Measurements from ENCODE around the gene DGCR2.
"Not testable (repeated sequence)": the region's sequence is repeated elsewhere in the genome, so short reads cannot be mapped to it uniquely, and the experiment has no call there.

Gene DGCR2

GRCh38 chr22:19036229-19036522, 86.0 kb downstream of the DGCR2 start:
- Histone ChIP-seq H3K36me3 (replicated peaks; ENCODE audit: insufficient read depth, low read length) (no peaks in the 10 kb centered on the region), H2AFZ (ENCODE audit: low read length) (no peak overlapping the region), H3K9ac (ENCODE audit: low read length) (no peak overlapping the region), H3K27me3 (replicated peaks; ENCODE audit: insufficient read depth, low read length) (no peaks in the 10 kb centered on the region), H4K20me1 (ENCODE audit: insufficient read depth, low read length) (no peaks in the 10 kb centered on the region), H3K4me2 (ENCODE audit: low read depth, low read length) (no peak overlapping the region), H3K9me3 (replicated peaks; ENCODE audit: insufficient read depth, low read length) (no peaks in the 10 kb centered on the region), H3F3A (ENCODE audit: insufficient read depth, low read length) (no peaks in the 10 kb centered on the region), H3K4me1 (ENCODE audit: low read length) (no peaks in the 10 kb centered on the region), H3K27ac (ENCODE audit: low read length) (no peak overlapping the region), H3K4me3 (ENCODE audit: low read length) (no peak overlapping the region), H3K79me2 (ENCODE audit: low read length) (no peaks in the 10 kb centered on the region), H3K9me2 (replicated peaks; ENCODE audit: insufficient read depth, low read length) (no peaks in the 10 kb centered on the region)
- TF ChIP-seq EZH2 (optimal IDR thresholded peaks at IDR 0.05; ENCODE audit: low read depth, low read length) (no peak), CTCF (IDR thresholded peaks at IDR 0.05; ENCODE audit: low read length) (no peak), EZH2phosphoT487 (IDR thresholded peaks at IDR 0.05; ENCODE audit: low read length) (no peak)
- no peak for DNase-seq

GRCh38 chr22:19035474-19036228, 86.6 kb downstream of the DGCR2 start:
- H3K4me3 ChIP-seq (ENCODE audit: low read length) = no peak overlapping the region
- TF ChIP-seq EZH2 (optimal IDR thresholded peaks at IDR 0.05; ENCODE audit: low read depth, low read length) (no peak), EZH2phosphoT487 (IDR thresholded peaks at IDR 0.05; ENCODE audit: low read length) (no peak), CTCF (IDR thresholded peaks at IDR 0.05; ENCODE audit: low read length) (no peak)
- no peak overlapping the region for H3K4me2 ChIP-seq (ENCODE audit: low read depth, low read length)
- H3K9ac ChIP-seq (ENCODE audit: low read length) = no peak overlapping the region
- H3F3A ChIP-seq (ENCODE audit: insufficient read depth, low read length) = no peaks in the 10 kb centered on the region
- H3K27me3 ChIP-seq (replicated peaks; ENCODE audit: insufficient read depth, low read length) = no peaks in the 10 kb centered on the region
- no peaks in the 10 kb centered on the region for H3K9me3 ChIP-seq (replicated peaks; ENCODE audit: insufficient read depth, low read length)
- H3K36me3 ChIP-seq (replicated peaks; ENCODE audit: insufficient read depth, low read length) = no peaks in the 10 kb centered on the region
- H3K79me2 ChIP-seq (ENCODE audit: low read length) = no peaks in the 10 kb centered on the region
- DNase-seq = no peak
- H3K4me1 ChIP-seq (ENCODE audit: low read length) = no peaks in the 10 kb centered on the region
- no peaks in the 10 kb centered on the region for H3K9me2 ChIP-seq (replicated peaks; ENCODE audit: insufficient read depth, low read length)
- no peaks in the 10 kb centered on the region for H4K20me1 ChIP-seq (ENCODE audit: insufficient read depth, low read length)
- no peak overlapping the region for H3K27ac ChIP-seq (ENCODE audit: low read length)
- no peak overlapping the region for H2AFZ ChIP-seq (ENCODE audit: low read length)

DNA sequence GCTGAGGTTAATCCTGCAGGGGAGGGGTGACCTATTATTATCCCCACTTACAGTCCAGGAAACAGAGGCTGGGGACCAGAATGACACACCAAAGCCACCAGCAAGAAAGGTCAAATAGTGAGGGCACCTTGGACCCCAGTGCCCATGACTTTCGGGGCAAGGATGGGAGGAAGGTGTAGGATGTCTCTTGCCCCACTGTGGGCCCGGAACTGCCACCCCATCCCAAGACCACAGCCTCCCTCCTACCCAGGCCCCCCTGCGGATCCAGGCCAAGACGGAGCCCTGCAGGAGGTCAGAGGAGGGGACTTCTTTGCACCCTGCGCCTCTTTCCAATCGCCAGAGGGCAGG, 87.1 kb downstream of the DGCR2 start:
- H3K9me2 ChIP-seq (replicated peaks; ENCODE audit: insufficient read depth, low read length); H3K36me3 ChIP-seq (replicated peaks; ENCODE audit: insufficient read depth, low read length); H3K27ac ChIP-seq (ENCODE audit: low read length): not testable (repeated sequence)

GRCh38 chr22:19034724-19035120, 87.5 kb downstream of the DGCR2 start:
- not testable (repeated sequence) for H3K9me2 ChIP-seq (replicated peaks; ENCODE audit: insufficient read depth, low read length); H3F3A ChIP-seq (ENCODE audit: insufficient read depth, low read length); H3K9me3 ChIP-seq (replicated peaks; ENCODE audit: insufficient read depth, low read length); H3K4me3 ChIP-seq (ENCODE audit: low read length); H4K20me1 ChIP-seq (ENCODE audit: insufficient read depth, low read length); H3K79me2 ChIP-seq (ENCODE audit: low read length); H2AFZ ChIP-seq (ENCODE audit: low read length); H3K36me3 ChIP-seq (replicated peaks; ENCODE audit: insufficient read depth, low read length); H3K4me1 ChIP-seq (ENCODE audit: low read length); H3K9ac ChIP-seq (ENCODE audit: low read length); H3K4me2 ChIP-seq (ENCODE audit: low read depth, low read length); DNase-seq; H3K27ac ChIP-seq (ENCODE audit: low read length); H3K27me3 ChIP-seq (replicated peaks; ENCODE audit: insufficient read depth, low read length)

More for the DNA sequence above, 87.1 kb downstream of the DGCR2 start:
- H2AFZ ChIP-seq (ENCODE audit: low read length); H3K9ac ChIP-seq (ENCODE audit: low read length); H3K4me2 ChIP-seq (ENCODE audit: low read depth, low read length); H3K27me3 ChIP-seq (replicated peaks; ENCODE audit: insufficient read depth, low read length); DNase-seq; H3K4me3 ChIP-seq (ENCODE audit: low read length); H3F3A ChIP-seq (ENCODE audit: insufficient read depth, low read length); H3K4me1 ChIP-seq (ENCODE audit: low read length); H3K79me2 ChIP-seq (ENCODE audit: low read length); H4K20me1 ChIP-seq (ENCODE audit: insufficient read depth, low read length); H3K9me3 ChIP-seq (replicated peaks; ENCODE audit: insufficient read depth, low read length): not testable (repeated sequence)

DNA sequence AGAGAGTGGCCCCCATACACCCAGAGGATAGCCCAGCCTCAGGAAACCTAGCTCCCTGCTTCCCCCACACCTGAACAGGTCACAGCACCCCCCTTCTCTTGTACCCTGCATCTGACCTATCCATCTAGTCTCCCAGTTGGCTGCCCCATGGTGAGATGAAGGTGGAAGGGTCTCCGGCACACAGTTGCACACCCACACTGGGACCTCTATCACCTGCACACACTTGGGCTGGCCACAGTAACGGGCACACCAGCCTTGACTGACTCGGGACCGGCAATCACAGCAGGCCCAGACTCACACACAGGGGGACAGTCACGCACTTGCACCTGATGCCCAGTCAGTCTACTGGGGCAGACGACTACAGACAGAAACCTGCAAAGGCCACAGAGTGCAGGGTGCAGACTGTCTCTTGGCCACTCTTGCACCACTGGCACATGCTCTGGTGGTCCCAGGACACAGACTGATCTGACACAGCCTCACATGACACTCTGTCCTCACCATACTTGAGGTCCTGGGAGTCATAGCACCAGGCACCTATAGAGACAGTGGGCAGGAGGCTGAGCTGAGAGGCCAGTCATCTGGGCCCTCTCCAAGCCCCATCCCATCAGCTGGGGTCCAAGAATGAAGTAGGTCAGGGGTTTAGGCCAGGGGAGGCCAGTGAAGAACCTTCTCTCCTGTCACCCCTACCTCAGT, 88.0 kb downstream of the DGCR2 start:
- not testable (repeated sequence) for H3K4me2 ChIP-seq (ENCODE audit: low read depth, low read length); H3K27ac ChIP-seq (ENCODE audit: low read length); H3K9ac ChIP-seq (ENCODE audit: low read length); DNase-seq; H3K27me3 ChIP-seq (replicated peaks; ENCODE audit: insufficient read depth, low read length); H3K4me1 ChIP-seq (ENCODE audit: low read length); H3K79me2 ChIP-seq (ENCODE audit: low read length); H4K20me1 ChIP-seq (ENCODE audit: insufficient read depth, low read length); H2AFZ ChIP-seq (ENCODE audit: low read length); H3K36me3 ChIP-seq (replicated peaks; ENCODE audit: insufficient read depth, low read length); H3F3A ChIP-seq (ENCODE audit: insufficient read depth, low read length); H3K4me3 ChIP-seq (ENCODE audit: low read length); H3K9me3 ChIP-seq (replicated peaks; ENCODE audit: insufficient read depth, low read length); H3K9me2 ChIP-seq (replicated peaks; ENCODE audit: insufficient read depth, low read length)

GRCh38 chr22:19033568-19033905, 88.7 kb downstream of the DGCR2 start:
- not testable (repeated sequence) for H3K4me3 ChIP-seq (ENCODE audit: low read length); H3K9me2 ChIP-seq (replicated peaks; ENCODE audit: insufficient read depth, low read length); H3K27ac ChIP-seq (ENCODE audit: low read length); DNase-seq; H3K9me3 ChIP-seq (replicated peaks; ENCODE audit: insufficient read depth, low read length); H3K27me3 ChIP-seq (replicated peaks; ENCODE audit: insufficient read depth, low read length); H3K9ac ChIP-seq (ENCODE audit: low read length); H3K4me1 ChIP-seq (ENCODE audit: low read length); H3K36me3 ChIP-seq (replicated peaks; ENCODE audit: insufficient read depth, low read length); H3F3A ChIP-seq (ENCODE audit: insufficient read depth, low read length); H2AFZ ChIP-seq (ENCODE audit: low read length); H3K4me2 ChIP-seq (ENCODE audit: low read depth, low read length); H3K79me2 ChIP-seq (ENCODE audit: low read length); H4K20me1 ChIP-seq (ENCODE audit: insufficient read depth, low read length)
